Measurements from ENCODE around the gene CCL19.

Gene CCL19

GRCh38 chr9:34659592-34660253 is 31.4 kb downstream of the CCL19 start:
- DNase-seq = no peak

GRCh38 chr9:34658461-34658860 is 32.6 kb downstream of the CCL19 start:
- no peak for DNase-seq

- no peak for DNase-seq
Measured at GRCh38 chr9:34656992-34657391, 34.1 kb downstream of the CCL19 start.

DNA sequence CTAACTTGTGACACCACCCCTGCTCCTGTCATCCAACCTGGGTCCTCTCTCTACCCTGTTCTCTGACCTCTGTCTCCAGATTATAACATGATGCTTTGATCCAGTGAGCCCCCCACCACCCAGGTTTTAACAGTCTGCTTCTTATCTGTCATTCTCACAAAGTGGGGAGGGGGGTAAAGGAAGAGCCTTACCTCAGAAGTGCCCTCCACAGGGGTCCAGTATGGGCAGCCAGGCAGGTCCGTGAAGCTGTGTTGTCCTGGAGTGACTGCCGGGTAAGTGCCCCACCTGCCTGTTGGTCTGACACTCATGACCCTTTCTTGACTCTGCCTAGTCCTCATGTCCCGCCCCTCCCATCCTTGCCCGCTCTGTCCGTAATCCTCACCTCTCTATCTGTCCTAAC is 35.7 kb downstream of the CCL19 start:
- no peak for DNase-seq

GRCh38 chr9:34654323-34655051 is 36.6 kb downstream of the CCL19 start:
- DNase-seq = no peak

- no peak for DNase-seq
Measured at GRCh38 chr9:34653151-34654072, 37.7 kb downstream of the CCL19 start.

- no peak for DNase-seq
Measured at GRCh38 chr9:34652602-34653000, 38.5 kb downstream of the CCL19 start.

DNA sequence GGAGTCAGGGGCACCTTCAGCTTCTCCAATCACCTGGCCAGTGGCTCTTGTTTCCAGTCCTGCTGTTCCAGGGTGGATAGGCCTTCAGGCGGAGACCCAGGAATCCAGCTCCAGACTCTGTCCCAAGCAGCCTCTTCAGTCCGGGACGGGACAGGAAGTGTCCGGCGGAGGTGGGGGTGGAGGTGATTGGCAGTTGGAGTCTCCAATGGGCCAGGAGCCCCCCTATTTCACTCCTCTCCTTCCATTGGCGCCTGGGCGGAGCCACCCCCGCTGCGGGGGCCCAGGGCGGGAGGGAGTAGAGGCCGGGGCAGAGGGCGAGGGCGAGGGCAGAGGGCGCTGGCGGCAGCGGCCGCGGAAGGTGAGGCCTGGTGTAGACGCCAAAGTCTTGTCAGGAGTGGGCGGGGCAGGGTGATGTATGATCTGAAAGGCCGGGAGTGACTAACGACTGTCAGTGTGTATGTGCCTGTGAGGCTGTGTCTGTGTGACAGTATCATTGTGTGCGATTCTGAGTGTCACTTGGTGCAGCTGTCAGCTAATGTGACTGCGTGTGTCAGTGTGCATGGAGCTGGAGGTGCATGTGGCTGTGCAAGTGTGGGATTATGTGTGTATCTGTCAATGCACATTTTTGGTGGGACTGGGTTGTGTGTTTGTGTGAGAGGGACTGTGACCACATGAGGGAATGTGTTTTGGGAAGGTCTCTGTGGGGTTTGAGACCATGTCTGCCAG is 39.0 kb downstream of the CCL19 start, which contains the start of gene IL11RA:
TSS of gene IL11RA (plus strand) at position 310 of the 726 bp plus-strand sequence. CDS start 3,033 bp downstream, outside the sequence.
- peak; percentile 53 for DNase-seq

DNA sequence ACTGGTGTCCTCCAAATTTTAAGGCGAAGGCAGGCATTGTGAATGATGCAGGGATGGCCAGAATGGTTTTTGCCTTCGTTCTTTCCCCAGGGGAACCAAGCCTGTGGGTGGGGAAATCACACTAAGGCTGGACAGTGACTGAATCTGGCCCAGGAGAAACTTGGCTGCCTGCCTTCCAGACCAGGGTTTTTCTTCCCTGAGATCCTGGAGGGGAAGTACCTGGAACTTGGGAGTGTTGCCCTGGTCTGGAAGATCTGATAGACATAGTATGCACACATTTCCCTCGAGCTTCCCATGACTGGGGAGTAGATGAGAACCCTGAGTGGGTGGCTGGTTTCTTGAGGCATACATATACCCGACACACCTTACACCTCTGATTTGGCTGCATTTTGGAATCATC is 39.8 kb downstream of the CCL19 start:
- no peak for DNase-seq

- no peak for DNase-seq
Measured at GRCh38 chr9:34650816-34651215, 40.3 kb downstream of the CCL19 start.

- no peak for DNase-seq
Measured at GRCh38 chr9:34648673-34649072, 42.4 kb downstream of the CCL19 start.

- DNase-seq = no peak
Measured at GRCh38 chr9:34647651-34648050, 43.4 kb downstream of the CCL19 start.

GRCh38 chr9:34647084-34647403 is 44.0 kb downstream of the CCL19 start:
- no peak for DNase-seq

- peak; percentile 98 for DNase-seq
Measured at GRCh38 chr9:34646211-34647083, 44.6 kb downstream of the CCL19 start, which contains the start of gene GALT. TSS of gene GALT (plus strand) at chr9:34646675. CDS start at chr9:34646705, 30 bp downstream.

- DNase-seq = no peak
Measured at GRCh38 chr9:34644766-34645314, 46.2 kb downstream of the CCL19 start.

- no peak for DNase-seq
Measured at GRCh38 chr9:34642679-34643078, 48.4 kb downstream of the CCL19 start.

Data from activated CD8-positive, alpha-beta memory T cell treated with anti-CD3 and anti-CD28 coated beads, Interleukin-2, amount 50 U/mL, for 4 hours (primary cell).